ENCODE data around the gene SVBP. TPM values are rescaled to one million over a fixed set of nuclear protein-coding genes. Genes with fewer than 3 reads are reported as not detected.
"Not testable (repeated sequence)": the region's sequence is repeated elsewhere in the genome, so short reads cannot be mapped to it uniquely, and the experiment has no call there.

The SVBP gene
- polyA plus RNA-seq, 1 donor (not counting 4 experiments of a cell fraction or from before 2014, with no cell fraction given) = 15.5 TPM

DNA sequence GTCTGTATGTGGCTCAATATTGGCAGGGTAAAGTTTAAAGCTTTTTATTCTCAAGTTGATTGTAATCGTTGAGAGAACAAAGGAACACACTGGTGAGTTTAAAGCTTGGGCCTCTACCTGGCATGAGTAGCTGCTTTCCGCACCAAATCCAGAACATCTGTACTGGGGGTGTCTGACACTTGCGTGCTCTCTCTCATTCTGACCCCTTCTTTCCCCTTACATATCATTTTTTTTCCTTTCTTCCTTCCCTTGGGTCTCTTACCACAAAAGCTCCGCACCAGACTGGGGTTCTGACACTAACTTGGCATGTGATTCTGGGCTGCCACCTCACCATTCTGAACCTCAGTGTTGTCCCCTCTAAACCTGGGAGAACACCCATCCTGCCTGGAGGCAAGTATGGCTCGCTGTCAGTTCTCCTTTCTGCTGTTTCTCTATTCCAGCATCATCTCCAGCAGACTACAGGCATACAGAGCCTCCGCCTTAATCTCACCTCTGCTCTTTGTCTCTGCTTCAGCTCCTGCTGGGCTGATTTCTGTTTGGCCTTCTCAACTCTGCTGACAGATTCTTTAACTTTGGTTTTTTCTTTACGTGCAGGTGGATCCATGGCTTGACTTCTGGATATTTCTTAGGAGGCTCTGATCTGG is 1.1 kb downstream of the SVBP start:
- FAIRE-seq = no peak

DNA sequence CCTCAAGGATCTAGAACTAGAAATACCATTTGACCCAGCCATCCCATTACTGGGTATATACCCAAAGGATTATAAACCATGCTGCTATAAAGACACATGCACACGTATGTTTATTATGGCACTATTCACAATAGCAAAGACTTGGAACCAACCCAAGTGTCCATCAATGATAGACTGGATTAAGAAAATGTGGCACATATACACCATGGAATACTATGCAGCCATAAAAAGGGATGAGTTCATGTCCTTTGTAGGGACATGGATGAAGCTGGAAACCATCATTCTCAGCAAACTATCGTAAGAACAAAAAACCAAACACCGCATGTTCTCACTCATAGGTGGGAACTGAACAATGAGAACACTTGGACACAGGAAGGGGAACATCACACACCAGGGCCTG is 2.4 kb downstream of the SVBP start:
- H3K4me2 ChIP-seq (ENCODE audit: control insufficient read depth, extremely low read depth, insufficient read depth, low read depth, low read length); H3K27me3 ChIP-seq (ENCODE audit: control insufficient read depth, extremely low read depth, insufficient read depth, low read length); FAIRE-seq; H3K9ac ChIP-seq (ENCODE audit: control insufficient read depth, extremely low read depth, insufficient read depth, low read length); H3K27ac ChIP-seq (ENCODE audit: control insufficient read depth, insufficient read depth, low read length); H4K20me1 ChIP-seq (ENCODE audit: control insufficient read depth, extremely low read depth, insufficient read depth, low read length); H3K9me3 ChIP-seq (ENCODE audit: control insufficient read depth, low read depth, low read length); H3K79me2 ChIP-seq (ENCODE audit: control insufficient read depth, insufficient read depth, low read length); H2AFZ ChIP-seq (ENCODE audit: control insufficient read depth, low read length); H3K9me1 ChIP-seq (ENCODE audit: control insufficient read depth, extremely low read depth, insufficient read depth, low read length); H3K36me3 ChIP-seq (ENCODE audit: control insufficient read depth in 2 of 2, extremely low read depth in 1 of 2, insufficient read depth in 2 of 2, low read length in 2 of 2); dilution Hi-C loops (cut with MboI; ENCODE audit: extremely low pct_ligation_motif_present, low sequenced_read_pairs); DNase-seq (ENCODE audit: low read depth, low spot score); H3K4me3 ChIP-seq (ENCODE audit: control insufficient read depth in 2 of 3, extremely low read depth in 1 of 3, insufficient read depth in 2 of 3, low read depth in 1 of 3, low read length in 3 of 3): not testable (repeated sequence)
- H3K4me1 ChIP-seq (ENCODE audit: control insufficient read depth, extremely low read depth, insufficient read depth, low read length) = peaks cover 13% of the 10 kb centered on the region

More for the DNA sequence above, 1.1 kb downstream of the SVBP start:
- H2AFZ ChIP-seq (ENCODE audit: control insufficient read depth, low read length) = peak overlapping the region; percentile 69
- H3K36me3 ChIP-seq (ENCODE audit: control insufficient read depth in 2 of 2, extremely low read depth in 1 of 2, insufficient read depth in 2 of 2, low read length in 2 of 2) = peaks cover 0 to 1% of the 10 kb centered on the region in 2 experiments
- DNase-seq (ENCODE audit: low read depth, low spot score) = no peak
- H3K9me3 ChIP-seq (ENCODE audit: control insufficient read depth, low read depth, low read length) = no peaks in the 10 kb centered on the region
- H4K20me1 ChIP-seq (ENCODE audit: control insufficient read depth, extremely low read depth, insufficient read depth, low read length) = no peaks in the 10 kb centered on the region
- H3K4me3 ChIP-seq (ENCODE audit: control insufficient read depth in 2 of 3, extremely low read depth in 1 of 3, insufficient read depth in 2 of 3, low read depth in 1 of 3, low read length in 3 of 3) = peak overlapping the region; percentile 51 to 75 (median 66)
- dilution Hi-C loops (cut with MboI; ENCODE audit: extremely low pct_ligation_motif_present, low sequenced_read_pairs) = no loop called here
- H3K4me1 ChIP-seq (ENCODE audit: control insufficient read depth, extremely low read depth, insufficient read depth, low read length) = peaks cover 13% of the 10 kb centered on the region
- H3K27ac ChIP-seq (ENCODE audit: control insufficient read depth, insufficient read depth, low read length) = peak overlapping the region; percentile 67
- peak overlapping the region; percentile 95 for H3K4me2 ChIP-seq (ENCODE audit: control insufficient read depth, extremely low read depth, insufficient read depth, low read depth, low read length)
- H3K79me2 ChIP-seq (ENCODE audit: control insufficient read depth, insufficient read depth, low read length) = no peaks in the 10 kb centered on the region
- TF ChIP-seq EZH2 (IDR thresholded peaks at IDR 0.05; ENCODE audit: low read length) = no peak
- TF ChIP-seq, protein P1, sequence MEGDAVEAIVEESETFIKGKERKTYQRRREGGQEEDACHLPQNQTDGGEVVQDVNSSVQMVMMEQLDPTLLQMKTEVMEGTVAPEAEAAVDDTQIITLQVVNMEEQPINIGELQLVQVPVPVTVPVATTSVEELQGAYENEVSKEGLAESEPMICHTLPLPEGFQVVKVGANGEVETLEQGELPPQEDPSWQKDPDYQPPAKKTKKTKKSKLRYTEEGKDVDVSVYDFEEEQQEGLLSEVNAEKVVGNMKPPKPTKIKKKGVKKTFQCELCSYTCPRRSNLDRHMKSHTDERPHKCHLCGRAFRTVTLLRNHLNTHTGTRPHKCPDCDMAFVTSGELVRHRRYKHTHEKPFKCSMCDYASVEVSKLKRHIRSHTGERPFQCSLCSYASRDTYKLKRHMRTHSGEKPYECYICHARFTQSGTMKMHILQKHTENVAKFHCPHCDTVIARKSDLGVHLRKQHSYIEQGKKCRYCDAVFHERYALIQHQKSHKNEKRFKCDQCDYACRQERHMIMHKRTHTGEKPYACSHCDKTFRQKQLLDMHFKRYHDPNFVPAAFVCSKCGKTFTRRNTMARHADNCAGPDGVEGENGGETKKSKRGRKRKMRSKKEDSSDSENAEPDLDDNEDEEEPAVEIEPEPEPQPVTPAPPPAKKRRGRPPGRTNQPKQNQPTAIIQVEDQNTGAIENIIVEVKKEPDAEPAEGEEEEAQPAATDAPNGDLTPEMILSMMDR (optimal IDR thresholded peaks at IDR 0.05 in 1 of 3, IDR thresholded peaks at IDR 0.05 in 1 of 3, conservative IDR thresholded peaks at IDR 0.05 in 1 of 3; ENCODE audit: extremely low read depth in 1 of 3, insufficient read depth in 2 of 3, low read length in 3 of 3) = no peak
- no peaks in the 10 kb centered on the region for H3K27me3 ChIP-seq (ENCODE audit: control insufficient read depth, extremely low read depth, insufficient read depth, low read length)
- peak overlapping the region; percentile 94 for H3K9ac ChIP-seq (ENCODE audit: control insufficient read depth, extremely low read depth, insufficient read depth, low read length)
- no peaks in the 10 kb centered on the region for H3K9me1 ChIP-seq (ENCODE audit: control insufficient read depth, extremely low read depth, insufficient read depth, low read length)
